Tibial nerve (tissue), 4 donors: Measurements from ENCODE around the gene CTBP2.

Experiments used
- EP300 ChIP-seq, 2 donors: sonication (generic); formaldehyde crosslinking; IDR thresholded peaks; one replicate each; pipeline ENCODE4 v1.6.1; 2017; ENCODE audit warnings: antibody characterized with exemption in 2 of 2, mild to moderate bottlenecking in 1 of 2
- POLR2A ChIP-seq, 2 donors: fragments of 450-650 bp; IDR thresholded peaks; one replicate each; pipeline ENCODE4 v1.6.1; 2017; ENCODE audit warnings: antibody characterized with exemption in 2 of 2, mild to moderate bottlenecking in 2 of 2, moderate library complexity in 2 of 2
- TF ChIP-seq, protein P1 (sequence below), 5 experiments: fragments of 200-600 bp in 3 of 5; fragments of 450-650 bp in 2 of 5; sonication (generic) in 3 of 5; IDR thresholded peaks; one replicate each; pipeline ENCODE4 v1.5.1; 2016 to 2019; ENCODE audit warnings: antibody characterized with exemption in 5 of 5, mild to moderate bottlenecking in 3 of 5, moderate library complexity in 2 of 5

DNA sequence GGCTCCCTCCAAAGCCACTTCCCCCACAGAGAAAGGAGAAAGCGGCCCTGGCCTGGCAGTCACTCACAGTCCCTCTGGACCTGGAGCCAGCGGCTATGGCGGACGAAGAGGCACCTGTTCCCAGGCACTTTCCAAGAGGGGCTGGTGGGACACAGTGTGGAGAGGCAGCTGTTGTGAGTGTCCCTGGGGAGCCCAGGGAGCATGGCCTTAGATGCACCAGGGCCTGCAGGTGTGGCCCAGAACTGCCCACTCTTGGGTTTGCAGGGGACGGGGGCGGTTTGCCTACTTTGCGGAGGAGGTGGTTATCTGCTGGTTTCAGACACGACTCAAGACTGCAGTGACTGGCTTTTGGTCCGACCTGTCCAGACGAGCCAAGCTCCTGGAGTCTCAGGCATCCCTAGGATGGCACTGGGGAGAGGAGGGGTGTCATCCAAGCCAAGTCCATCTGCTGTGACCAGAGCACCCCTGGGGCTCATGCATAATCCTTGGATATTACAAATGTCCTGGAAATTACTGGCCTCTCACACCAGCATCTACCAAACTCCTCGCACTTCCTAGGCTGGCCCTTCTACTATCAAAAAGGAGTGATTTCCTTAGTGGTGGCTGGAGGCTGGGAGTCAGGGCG, 18.4 kb downstream of the CTBP2 start:
- TF ChIP-seq, protein P1, sequence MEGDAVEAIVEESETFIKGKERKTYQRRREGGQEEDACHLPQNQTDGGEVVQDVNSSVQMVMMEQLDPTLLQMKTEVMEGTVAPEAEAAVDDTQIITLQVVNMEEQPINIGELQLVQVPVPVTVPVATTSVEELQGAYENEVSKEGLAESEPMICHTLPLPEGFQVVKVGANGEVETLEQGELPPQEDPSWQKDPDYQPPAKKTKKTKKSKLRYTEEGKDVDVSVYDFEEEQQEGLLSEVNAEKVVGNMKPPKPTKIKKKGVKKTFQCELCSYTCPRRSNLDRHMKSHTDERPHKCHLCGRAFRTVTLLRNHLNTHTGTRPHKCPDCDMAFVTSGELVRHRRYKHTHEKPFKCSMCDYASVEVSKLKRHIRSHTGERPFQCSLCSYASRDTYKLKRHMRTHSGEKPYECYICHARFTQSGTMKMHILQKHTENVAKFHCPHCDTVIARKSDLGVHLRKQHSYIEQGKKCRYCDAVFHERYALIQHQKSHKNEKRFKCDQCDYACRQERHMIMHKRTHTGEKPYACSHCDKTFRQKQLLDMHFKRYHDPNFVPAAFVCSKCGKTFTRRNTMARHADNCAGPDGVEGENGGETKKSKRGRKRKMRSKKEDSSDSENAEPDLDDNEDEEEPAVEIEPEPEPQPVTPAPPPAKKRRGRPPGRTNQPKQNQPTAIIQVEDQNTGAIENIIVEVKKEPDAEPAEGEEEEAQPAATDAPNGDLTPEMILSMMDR (IDR thresholded peaks at IDR 0.05), result no peak
- TF ChIP-seq POLR2A (IDR thresholded peaks at IDR 0.05) (no peak), EP300 (IDR thresholded peaks at IDR 0.05) (no peak)
